GM19438 (cell line): ENCODE data around the gene DLX1.

ENCODE experiments used
- ATAC-seq: cut with Tn5 transposase; IDR thresholded peaks from one replicate; pipeline ENCODE4 v1.9.1; 2021; ENCODE audit warnings: low read depth; ENCODE audit not compliant: unreplicated experiment

DLX1 gene

GRCh38 chr2:172096626-172097547, 11.6 kb downstream of the DLX1 start:
- ATAC-seq = no peak

DNA sequence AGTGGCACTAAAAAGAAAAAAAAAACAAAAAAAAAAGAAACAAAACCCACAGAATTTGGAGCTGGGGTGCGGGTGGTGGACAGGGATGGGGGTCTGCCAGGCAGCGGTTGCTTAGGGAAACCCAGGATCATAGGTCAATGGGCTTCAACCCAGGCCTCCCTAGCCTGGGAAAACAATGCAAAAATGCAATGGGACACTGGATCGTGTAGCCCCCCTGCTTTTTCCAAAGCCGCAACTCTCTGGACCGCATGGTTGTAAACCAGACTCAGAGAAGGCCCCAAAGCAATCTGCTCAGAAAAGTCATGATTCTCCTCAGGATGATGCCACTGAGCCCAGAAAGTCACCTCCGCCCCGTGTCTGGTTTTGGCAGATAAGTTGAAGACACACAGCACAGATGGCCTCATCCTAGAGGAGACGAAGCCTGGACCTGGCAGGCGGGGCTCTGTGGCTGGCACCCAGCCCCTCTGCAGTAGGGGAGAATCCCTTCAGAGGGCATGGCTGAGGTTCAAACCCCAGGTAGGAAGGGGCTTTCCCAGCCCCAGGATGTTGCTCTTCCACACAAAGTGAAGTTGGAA, 12.3 kb downstream of the DLX1 start:
- no peak for ATAC-seq

- ATAC-seq = no peak
Observed at GRCh38 chr2:172098287-172098649, 13.0 kb downstream of the DLX1 start.

DNA sequence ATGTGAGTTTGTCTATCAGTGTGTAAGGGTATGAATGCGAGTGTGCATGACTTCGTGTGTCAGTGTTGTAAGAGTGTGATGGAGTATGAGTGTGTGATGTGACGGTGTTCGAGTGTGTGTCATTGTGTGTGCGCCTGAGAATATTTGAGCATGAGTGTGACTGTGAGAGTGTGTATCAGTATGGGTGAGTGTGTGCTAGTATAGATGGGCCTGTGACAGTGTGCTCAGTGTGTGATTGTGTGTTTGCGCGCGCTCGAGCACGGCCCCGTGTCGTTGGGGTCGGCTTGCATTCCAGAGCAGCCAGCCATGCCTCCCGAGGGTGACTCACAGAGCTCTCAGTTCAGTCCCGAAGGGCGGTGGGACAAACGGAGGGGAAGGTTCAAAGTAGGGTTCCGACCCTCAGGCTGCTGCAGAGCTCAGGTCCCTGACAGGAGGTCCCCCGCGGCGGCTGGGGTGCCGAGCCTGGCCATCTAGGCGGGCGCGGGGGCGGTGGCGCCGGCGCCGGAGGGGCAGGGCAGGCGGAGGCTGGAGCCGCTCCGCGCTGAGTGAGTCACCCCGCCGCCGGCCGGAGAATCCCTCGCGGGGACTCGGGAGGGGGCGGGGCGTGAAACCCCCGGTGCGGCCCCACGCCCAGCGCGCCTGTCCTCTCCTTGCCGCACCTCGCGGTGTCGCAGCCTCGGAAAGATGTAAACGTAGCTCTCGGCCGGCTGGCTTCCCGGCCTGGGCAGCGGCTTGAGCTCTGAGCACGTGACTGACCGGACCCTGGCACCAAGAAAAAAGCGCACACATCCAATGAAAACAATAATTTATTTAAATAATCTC, 13.6 kb downstream of the DLX1 start:
- ATAC-seq = no peak

GRCh38 chr2:172099472-172100079, 14.3 kb downstream of the DLX1 start:
- ATAC-seq = no peak

- no peak for ATAC-seq
Observed at GRCh38 chr2:172100080-172100934, 15.0 kb downstream of the DLX1 start.

DNA sequence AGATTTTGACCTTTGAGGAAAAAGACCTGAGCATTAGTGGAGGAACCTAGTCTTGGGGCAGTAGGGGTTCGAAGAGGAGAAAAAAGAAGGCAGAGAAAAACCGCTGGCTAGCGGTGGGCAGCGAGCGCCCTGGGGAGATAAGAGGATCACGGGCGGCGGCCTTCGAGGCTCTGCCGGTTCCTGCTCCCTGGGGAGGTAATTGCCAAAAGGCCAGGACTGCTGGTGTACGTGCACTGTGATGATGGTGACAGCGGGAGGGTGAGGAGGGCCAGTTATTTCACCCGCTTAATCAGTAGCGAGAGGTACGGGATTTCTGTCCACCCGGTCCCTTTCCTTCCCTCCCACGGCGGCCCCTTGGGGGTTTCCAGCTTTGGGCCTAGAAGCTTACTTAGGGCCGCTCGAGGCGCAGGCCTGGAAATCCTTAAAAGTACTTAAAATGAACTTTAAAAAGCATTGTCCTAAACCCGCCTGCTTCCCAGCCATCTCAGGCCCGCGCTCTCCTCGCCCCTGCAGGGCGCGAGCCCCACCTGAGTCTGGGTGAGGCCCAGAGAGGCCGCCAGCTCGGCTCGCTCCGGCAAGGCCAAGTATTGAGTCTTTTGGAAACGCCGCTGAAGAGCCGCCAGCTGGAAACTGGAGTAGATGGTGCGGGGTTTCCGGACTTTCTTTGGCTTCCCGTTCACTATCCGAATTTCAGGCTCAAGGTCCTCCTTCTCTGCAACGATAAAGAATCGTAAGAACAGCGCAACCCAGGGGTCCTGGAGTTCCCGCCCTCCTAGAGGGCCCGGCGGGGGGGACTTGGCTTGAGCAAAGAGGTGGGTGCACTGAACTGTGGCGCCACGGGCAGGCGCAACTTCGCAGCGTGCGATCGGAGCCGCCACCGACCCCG, 15.9 kb downstream of the DLX1 start:
- no peak for ATAC-seq

DNA sequence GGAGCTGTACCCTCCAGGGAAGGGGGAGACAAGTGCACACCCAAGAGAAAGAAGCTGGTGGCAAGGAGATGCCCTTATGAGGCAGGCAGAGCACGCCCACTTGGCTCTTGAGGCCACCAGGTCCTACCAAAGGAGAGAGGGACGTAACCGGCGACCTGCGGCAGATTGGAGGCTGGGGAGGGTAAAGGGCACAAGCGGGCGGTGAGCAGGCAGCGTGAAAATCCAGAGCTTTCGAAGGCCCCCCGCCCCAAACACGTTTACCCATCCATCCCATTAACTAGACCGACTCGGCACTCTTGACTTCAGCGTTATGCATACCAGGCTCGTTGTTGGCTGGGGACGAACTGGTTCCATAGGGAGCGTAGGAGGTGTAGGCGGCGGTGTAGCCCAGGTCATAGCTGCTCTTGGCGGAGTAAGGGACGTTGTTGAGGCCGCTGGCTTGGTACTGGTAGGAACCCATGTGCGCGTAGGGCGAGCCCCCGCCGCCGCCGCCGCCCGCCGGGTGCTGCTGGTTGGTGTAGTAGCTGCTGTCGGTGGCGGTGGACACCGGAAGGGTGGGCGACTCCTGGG, 16.6 kb downstream of the DLX1 start:
- ATAC-seq = no peak

- peak; percentile 65 for ATAC-seq
Observed at GRCh38 chr2:172102391-172103359, 17.4 kb downstream of the DLX1 start, which contains the start of gene DLX2. Gene DLX2 (minus strand): TSS chr2:172102900. CDS start chr2:172102538, 362 bp downstream.

DNA sequence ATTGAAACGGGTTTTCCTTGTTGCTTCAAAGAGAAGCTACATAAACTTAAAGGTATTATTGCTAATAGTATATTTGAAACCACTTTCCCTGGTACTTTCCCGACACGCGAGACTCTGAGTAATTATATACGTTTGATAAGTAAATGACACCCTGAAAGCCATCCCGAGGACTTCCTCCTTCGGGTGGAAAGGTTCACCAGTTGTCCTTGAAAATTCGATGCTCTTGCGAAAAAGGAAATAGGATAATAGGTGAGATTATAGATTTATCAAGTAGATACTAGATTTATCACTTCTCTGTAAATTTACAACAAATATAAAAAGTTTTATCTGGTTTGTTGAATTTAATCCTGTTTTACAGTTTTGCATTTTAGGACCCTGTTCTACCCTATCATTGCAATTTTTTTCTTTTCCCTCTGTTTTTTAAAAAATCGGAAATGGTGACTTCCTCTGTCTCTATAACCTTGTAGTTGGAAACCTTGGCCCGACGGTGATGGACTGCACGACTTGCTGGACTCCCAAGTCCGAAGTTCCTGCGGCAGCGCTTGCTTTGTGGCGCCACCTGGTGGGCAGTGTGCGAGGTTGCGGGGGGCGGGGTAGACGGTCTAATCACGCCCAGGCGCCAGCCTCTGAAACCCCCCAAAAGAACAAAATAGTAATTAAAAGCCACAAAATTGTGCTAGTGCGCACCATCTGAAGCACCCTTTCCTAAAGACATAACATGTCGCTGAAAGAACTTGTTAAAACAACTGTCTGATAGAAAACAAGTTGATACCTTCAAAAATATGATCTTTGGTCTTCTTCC, 18.4 kb downstream of the DLX1 start:
- ATAC-seq = no peak

GRCh38 chr2:172105471-172106107, 20.3 kb downstream of the DLX1 start:
- no peak for ATAC-seq

DNA sequence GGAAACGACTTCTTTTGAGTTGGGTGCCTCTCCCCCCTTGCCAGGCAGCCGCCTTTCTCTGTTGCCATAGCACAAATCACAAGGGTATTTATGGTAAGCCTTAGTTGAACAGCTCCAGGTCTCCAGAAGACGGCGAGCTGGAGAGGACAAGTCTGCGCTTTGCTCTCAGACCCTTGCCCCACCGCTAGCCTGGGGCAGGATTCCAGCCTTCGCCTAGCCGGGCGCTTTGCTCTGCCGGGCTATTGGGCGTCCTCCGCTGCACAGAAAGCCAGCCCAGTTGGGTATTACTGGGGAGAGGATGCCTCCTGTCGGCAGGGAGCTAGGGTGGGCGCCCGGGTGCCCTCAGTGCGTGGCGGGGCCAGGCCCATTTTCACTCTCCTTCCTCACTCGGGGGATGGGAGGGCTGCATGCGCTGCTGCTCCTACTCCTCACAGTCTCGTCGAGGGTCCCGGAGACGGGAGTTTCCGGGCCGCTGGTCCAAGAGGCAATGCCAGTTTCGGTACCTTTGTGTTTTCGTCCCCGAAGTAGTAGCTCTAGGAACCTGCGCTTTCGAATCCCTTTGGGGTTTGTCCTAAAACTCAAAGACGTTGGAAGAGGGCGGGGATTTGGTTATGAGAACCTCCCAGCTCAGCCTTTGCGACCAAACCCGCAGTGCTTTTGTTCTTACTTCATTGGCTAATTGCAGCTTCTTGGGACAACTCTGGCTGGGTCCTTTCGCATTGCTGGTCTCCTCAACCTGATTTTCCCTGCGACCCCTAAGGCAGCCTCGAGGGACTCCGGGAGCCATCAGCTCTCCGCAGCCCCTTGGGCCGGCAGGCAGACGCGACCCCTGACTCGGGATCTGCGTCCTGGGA, 21.0 kb downstream of the DLX1 start:
- ATAC-seq = no peak

- no peak for ATAC-seq
Observed at GRCh38 chr2:172107690-172108586, 22.6 kb downstream of the DLX1 start.

GRCh38 chr2:172108587-172108930, 23.3 kb downstream of the DLX1 start:
- no peak for ATAC-seq
